GM18951 (cell line): Measurements from ENCODE around the gene RTKN2.
"Not testable (repeated sequence)": the region's sequence is repeated elsewhere in the genome, so short reads cannot be mapped to it uniquely, and the experiment has no call there.

Source experiments
- POLR2A ChIP-seq: IDR thresholded peaks from 4 replicates; pipeline ENCODE4 v1.6.1; 2011; ENCODE audit warnings: mild to moderate bottlenecking; ENCODE audit not compliant: insufficient read length, insufficient read depth; ENCODE audit errors: extremely low read depth
- in situ Hi-C: fragments of 300-500 bp; cut with MboI; formaldehyde crosslinking; loops from one replicate; pipeline ENCODE4 v1.12.0; 2022; ENCODE audit warnings: low sequenced_read_pairs, mixed read lengths, inconsistent platforms; ENCODE audit not compliant: unreplicated experiment

Gene RTKN2

GRCh38 chr10:62268399-62269114 lies at the start of gene RTKN2:
RTKN2 (minus strand) TSS chr10:62268844; CDS start chr10:62268610, 234 bp downstream.
- TF ChIP-seq POLR2A = no peak
- in situ Hi-C loops = no loop called here

DNA sequence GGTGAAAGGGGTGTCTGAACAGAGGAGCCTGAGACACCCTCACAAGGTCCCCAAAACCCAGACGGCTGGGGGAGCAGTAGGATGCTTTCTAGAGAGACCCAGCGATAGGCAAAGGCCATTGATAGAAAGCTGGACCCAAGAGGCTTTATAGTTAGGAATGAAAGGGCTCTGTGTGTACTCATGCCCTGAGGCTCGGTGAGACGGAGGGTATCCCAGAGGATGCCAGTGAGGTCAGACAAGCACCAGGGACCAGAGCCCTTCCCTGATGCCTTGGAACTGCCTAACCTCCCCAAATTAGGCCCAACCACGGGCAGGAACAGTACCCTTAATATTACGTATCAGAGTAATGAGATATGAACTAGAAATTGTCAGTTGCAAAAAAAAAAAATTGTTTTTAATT lies 48.6 kb upstream of the RTKN2 start:
- in situ Hi-C loops = no loop called here
- TF ChIP-seq POLR2A = no peak

DNA sequence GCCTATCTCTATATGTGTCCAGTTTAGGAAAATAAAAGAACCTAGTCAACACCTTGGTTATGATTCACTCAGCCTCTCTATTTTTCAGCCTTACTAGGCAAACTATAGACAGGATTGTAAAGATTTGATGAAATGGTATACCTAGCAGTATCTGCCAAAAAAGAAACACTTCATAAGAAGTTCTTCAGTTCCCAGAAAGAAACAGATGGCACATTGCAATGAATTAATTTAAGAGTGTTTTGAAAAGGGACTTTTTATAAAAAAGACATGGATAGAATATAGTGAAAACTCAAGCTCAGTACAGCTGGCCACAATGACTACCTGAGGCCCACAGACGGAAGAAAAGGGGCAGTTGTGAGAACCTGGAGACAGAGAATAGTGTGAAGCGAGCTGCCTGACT lies 40.6 kb upstream of the RTKN2 start:
- in situ Hi-C loops = no loop called here

GRCh38 chr10:62308101-62308500 lies 39.5 kb upstream of the RTKN2 start:
- no peak for TF ChIP-seq POLR2A
- in situ Hi-C loops = no loop called here

More for the DNA sequence above, 40.6 kb upstream of the RTKN2 start:
- no peak for TF ChIP-seq POLR2A

DNA sequence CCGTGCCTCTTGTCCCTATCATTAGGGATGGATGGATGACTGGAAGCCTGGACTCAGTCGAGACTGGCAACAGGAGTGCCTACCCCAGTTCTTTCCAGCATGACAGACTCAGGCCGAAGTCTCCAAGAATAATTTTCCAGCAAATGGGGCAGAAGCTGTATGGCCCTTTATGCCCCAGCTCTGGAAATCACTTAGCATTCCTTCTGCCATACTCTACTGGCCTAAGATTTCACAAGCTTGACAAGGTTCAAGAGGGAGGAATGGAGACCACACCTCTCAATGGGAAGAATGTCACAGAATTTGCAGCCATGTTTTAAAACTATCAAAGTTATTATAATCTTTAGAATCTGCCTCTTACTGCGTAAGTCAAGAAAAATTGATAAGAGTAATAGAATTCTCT lies 39.0 kb upstream of the RTKN2 start:
- no peak for TF ChIP-seq POLR2A
- in situ Hi-C loops = no loop called here

GRCh38 chr10:62306663-62307062 lies 38.0 kb upstream of the RTKN2 start:
- no peak for TF ChIP-seq POLR2A
- in situ Hi-C loops = no loop called here

DNA sequence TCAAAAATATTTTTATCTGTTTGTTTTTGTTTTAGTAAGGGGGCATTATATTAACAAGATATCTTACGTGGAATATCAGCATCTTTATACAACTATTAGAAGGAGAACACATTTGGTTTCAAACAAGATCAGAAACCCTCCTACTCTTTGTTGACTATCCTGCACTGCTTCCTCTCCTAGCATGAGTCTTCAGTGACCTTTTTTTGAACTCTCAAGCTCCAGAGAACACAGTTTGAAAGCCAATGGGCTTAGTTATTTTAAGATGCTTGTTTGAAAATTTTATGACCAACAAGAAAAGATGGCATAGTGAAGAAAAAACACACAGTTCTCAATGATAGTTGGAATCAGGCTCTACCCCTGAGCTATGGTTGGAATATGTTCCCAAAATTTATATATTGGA lies 37.2 kb upstream of the RTKN2 start:
- in situ Hi-C loops = no loop called here
- no peak for TF ChIP-seq POLR2A

- in situ Hi-C loops = no loop called here
- no peak for TF ChIP-seq POLR2A
Measured at GRCh38 chr10:62303922-62304321, 35.3 kb upstream of the RTKN2 start.

- no peak for TF ChIP-seq POLR2A
- in situ Hi-C loops = no loop called here
Measured at GRCh38 chr10:62302760-62303159, 34.1 kb upstream of the RTKN2 start.

DNA sequence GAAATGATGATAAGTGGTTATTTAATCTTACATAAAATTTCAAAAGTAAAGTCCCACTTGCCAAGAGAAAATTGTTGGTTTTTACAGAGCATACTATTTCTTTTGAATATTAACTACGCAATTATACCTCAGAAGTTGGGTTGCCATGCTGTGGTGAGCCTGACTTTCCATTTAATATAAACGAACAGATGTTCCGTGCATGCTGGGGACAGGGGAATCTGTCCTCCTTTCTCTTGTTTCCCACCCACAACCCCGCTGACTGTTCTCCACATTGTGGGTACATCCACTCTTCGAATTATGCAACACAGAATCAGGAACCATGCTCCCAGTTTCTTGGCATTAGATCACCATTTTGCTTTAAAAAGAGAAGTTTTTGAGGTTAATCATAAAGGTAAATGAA lies 29.2 kb upstream of the RTKN2 start:
- TF ChIP-seq POLR2A = no peak
- in situ Hi-C loops = no loop called here

- no peak for TF ChIP-seq POLR2A
- in situ Hi-C loops = no loop called here
Measured at GRCh38 chr10:62284221-62284620, 15.6 kb upstream of the RTKN2 start.

GRCh38 chr10:62281348-62281747 lies 12.7 kb upstream of the RTKN2 start:
- in situ Hi-C loops = not testable (repeated sequence)

DNA sequence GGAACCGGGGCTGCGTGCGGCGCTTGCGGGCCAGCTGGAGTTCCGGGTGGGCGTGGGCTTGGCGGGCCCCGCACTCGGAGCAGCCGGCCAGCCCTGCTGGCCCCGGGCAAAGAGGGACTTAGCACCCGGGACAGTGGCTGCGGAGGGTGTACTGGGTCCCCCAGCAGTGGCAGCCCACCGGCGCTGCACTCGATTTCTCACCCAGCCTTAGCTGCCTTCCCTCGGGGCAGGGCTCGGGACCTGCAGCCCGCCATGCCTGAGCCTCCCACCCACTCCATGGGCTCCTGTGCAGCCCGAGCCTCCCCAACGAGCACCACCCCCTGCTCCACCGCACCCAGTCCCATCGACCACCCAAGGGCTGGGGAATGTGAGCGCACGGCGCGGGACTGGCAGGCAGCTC lies 11.7 kb upstream of the RTKN2 start:
- in situ Hi-C loops = not testable (repeated sequence)

DNA sequence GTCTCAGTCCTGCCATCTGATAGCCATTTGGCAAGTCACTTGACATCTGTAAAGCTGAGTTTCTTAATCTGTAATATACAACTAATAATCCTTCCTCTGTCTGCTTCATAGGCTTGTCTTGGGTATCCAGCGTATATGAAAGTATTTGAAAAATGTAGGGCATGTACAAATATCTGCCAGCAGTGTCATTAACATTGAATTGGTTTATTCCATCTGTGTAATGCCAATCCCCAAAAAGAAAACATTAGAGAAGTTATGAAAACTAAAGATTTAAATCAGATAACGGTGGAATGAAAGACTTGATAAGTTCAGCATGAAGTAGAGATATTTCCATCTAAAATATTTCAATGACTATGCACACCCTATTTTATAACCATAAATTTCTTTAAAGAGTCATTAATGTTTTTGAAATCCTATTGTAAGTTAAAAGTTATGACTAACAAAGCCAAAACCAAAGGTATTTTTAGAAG lies 9.8 kb upstream of the RTKN2 start:
- in situ Hi-C loops = no loop called here
- no peak for TF ChIP-seq POLR2A

- TF ChIP-seq POLR2A = no peak
- in situ Hi-C loops = no loop called here
Measured at GRCh38 chr10:62277971-62278370, 9.3 kb upstream of the RTKN2 start.
